GM12892 (cell line): ENCODE data around the gene DUSP3.
A peak's percentile ranks its signal among the peaks of the same experiment; 100 is the strongest.

Experiments
- DNase-seq: peaks from one replicate; pipeline ENCODE4 v3.0.0; 2011; ENCODE audit not compliant: insufficient read length
- FAIRE-seq: peaks from 2 replicates; lab custom pipeline; 2011; peaks lifted over from hg19 to GRCh38; lab: Jason Lieb, UNC
- POLR2A ChIP-seq: IDR thresholded peaks from 2 replicates; pipeline ENCODE4 v1.6.1; 2011; ENCODE audit warnings: low read depth, low read length, control low read depth
- POLR2AphosphoS5 ChIP-seq: IDR thresholded peaks from 2 replicates; pipeline ENCODE4 v1.6.1; 2011; ENCODE audit warnings: low read depth, low read length, control low read depth
- TAF1 ChIP-seq: IDR thresholded peaks from 2 replicates; pipeline ENCODE4 v1.6.1; 2011; ENCODE audit warnings: low read depth, mild to moderate bottlenecking, control low read depth, low read length, borderline replicate concordance

Gene DUSP3

GRCh38 chr17:43772877-43773648 is 5.7 kb downstream of the DUSP3 start:
- no peak for TF ChIP-seq POLR2AphosphoS5
- no peak for TF ChIP-seq POLR2A
- TF ChIP-seq TAF1, result no peak
- no peak for FAIRE-seq
- DNase-seq, result no peak

- DNase-seq, result no peak
- TF ChIP-seq POLR2A, result no peak
- no peak for TF ChIP-seq POLR2AphosphoS5
- no peak for TF ChIP-seq TAF1
- no peak for FAIRE-seq
These were observed 7.3 kb downstream of the DUSP3 start for GRCh38 chr17:43771463-43771862.

- TF ChIP-seq TAF1, result no peak
- TF ChIP-seq POLR2AphosphoS5, result no peak
- no peak for TF ChIP-seq POLR2A
- DNase-seq, result no peak
- no peak for FAIRE-seq
These were observed 7.8 kb downstream of the DUSP3 start for GRCh38 chr17:43770957-43771356.

- TF ChIP-seq POLR2AphosphoS5, result no peak
- no peak for TF ChIP-seq TAF1
- TF ChIP-seq POLR2A, result no peak
- DNase-seq (no peak), FAIRE-seq (no peak)
These were observed 8.9 kb downstream of the DUSP3 start for GRCh38 chr17:43769859-43770258.

- TF ChIP-seq TAF1, result no peak
- no peak for TF ChIP-seq POLR2A
- no peak for TF ChIP-seq POLR2AphosphoS5
- DNase-seq (no peak), FAIRE-seq (no peak)
These were observed 9.4 kb downstream of the DUSP3 start for GRCh38 chr17:43769426-43769825.

- TF ChIP-seq POLR2AphosphoS5 (no peak), TAF1 (no peak), POLR2A (no peak)
- FAIRE-seq (no peak), DNase-seq (no peak)
These were observed 9.8 kb downstream of the DUSP3 start for GRCh38 chr17:43768943-43769342.

- no peak for TF ChIP-seq POLR2A
- TF ChIP-seq POLR2AphosphoS5, result no peak
- TF ChIP-seq TAF1, result no peak
- DNase-seq, result no peak
- peak; percentile 24 for FAIRE-seq
These were observed 10.4 kb downstream of the DUSP3 start for GRCh38 chr17:43768382-43768781.

- FAIRE-seq, result no peak
- no peak for DNase-seq
These were observed 11.1 kb downstream of the DUSP3 start for GRCh38 chr17:43767713-43768059.

GRCh38 chr17:43767053-43767712 is 11.6 kb downstream of the DUSP3 start:
- TF ChIP-seq POLR2AphosphoS5 (no peak), POLR2A (no peak), TAF1 (no peak)
- no peak for FAIRE-seq
- DNase-seq, result no peak

More at GRCh38 chr17:43767713-43768059, 11.1 kb downstream of the DUSP3 start:
- TF ChIP-seq POLR2A (no peak), POLR2AphosphoS5 (no peak), TAF1 (no peak)

- TF ChIP-seq TAF1 (no peak), POLR2A (no peak), POLR2AphosphoS5 (no peak)
- DNase-seq (no peak), FAIRE-seq (peak; percentile 67)
These were observed 12.2 kb downstream of the DUSP3 start for GRCh38 chr17:43766413-43767052.

- DNase-seq, result peak; percentile 76
- FAIRE-seq, result peak; percentile 99
- no peak for TF ChIP-seq POLR2A
- no peak for TF ChIP-seq POLR2AphosphoS5
- TF ChIP-seq TAF1, result no peak
These were observed 18.4 kb downstream of the DUSP3 start for GRCh38 chr17:43760254-43760852.

- FAIRE-seq (no peak), DNase-seq (no peak)
- TF ChIP-seq POLR2AphosphoS5, result no peak
- TF ChIP-seq TAF1, result no peak
- TF ChIP-seq POLR2A, result no peak
These were observed 18.9 kb downstream of the DUSP3 start for GRCh38 chr17:43759836-43760235.
